ENCODE data around the gene SCFD2.

SCFD2 gene

DNA sequence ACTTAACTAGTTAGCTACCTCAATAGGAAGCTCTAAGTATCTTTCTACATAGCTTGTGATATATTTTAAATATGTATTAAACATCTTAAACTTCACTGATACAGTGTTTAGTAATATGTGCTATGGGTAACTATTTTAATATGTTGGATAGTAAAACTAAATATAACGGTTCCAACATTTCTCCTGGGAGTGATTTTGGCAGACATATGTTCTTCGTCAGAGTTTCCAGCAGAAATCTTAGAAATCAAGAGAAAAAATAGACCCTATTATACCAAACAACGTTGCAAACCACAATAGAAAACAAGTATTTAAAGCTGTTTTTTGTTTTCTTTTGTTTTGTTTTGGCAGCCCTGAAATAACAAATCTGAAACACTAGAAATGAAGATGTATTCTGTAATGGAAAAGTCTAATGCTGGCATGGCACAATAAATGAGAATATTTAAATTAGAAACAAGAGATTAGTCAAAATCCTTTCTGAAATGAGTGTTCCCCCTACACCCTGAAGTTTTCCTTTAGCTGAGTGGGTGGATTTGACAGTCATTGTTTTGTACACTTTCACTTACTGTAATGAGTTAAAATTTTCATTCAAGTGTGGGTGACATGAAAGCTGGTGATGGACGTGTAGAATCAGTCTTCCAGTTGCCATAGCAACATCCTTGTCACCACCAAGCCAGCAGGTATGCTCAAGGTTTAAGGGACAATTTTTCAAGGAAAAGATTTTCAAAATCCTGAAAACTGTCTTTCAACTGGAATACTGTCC lies 233.5 kb downstream of the SCFD2 start:
- DNase-seq, result no peak

DNA sequence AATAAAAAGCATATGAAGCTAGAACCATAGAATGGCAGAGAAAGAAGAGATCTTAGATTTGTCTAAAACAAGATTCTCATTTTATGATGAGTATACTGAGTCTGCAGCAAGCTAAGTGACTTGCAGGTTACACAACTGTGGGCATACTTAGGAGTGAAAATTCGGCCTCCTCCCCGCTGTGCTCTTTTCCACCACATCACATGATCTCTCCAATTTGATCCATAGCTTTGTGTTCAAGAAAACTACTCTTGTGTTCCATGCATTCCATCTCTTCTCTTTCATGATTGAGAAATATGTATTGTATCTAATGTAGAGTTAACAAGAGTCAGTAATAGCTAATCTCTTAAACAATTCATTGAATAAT lies 234.3 kb downstream of the SCFD2 start:
- no peak for DNase-seq

DNA sequence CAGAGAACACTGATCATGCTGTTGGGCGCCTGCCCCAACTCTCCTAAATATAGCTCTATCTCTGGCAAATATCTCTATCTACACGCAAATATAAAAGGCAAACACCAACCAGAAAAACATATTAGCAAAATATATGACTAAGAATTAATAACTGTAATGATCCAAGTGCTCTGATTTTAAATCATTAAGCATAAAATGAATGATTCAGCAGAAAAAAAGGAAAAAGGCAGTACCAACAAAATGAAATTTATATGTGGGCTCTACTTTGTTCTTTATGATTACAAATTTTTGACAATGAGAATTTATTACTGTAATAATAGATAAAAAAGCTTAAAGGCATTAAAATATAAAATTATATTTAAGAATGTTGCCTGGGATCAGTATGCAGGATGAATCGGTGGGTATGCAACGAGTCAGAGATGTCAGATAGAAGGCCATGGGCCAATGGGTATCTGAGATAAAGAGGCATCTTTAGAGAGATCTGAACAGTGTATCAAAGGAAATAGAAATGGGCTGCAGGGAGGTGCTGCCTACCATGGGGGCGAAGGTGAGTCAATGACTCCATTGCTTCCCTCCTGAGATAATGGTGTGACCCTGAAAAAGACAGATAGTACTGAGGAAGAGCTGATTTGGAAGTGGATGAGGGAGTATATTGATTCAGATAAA lies 234.8 kb downstream of the SCFD2 start:
- DNase-seq, result no peak

DNA sequence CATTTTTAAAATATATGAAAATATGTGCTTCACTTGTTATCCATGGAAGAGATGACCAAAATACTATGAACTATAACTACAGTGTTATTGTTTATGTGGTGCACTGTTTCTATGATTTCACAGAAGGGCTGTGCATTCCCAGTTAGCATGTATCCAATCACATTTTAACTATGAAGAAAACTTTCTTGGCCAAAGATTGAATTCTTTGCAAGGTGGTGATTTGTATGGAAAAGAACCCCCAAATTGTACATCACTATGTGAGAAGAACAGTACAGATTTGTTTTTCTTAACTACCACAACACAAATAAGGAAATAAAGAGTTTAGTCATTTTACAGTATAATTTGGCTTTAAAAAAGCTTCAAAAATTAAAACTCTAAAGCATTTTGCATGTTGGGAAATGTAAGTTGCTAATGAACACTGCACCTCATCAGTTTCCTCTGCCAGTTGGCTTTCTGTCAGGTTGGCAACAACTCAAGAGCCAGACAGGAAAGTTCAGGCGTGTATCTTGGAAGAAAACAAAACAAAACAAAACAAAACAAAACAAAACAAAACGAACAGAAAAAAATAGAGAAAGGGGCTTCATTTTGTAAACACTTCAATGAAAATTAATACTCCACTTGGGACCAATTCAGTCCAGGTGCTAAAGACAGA lies 237.0 kb downstream of the SCFD2 start:
- no peak for DNase-seq

DNA sequence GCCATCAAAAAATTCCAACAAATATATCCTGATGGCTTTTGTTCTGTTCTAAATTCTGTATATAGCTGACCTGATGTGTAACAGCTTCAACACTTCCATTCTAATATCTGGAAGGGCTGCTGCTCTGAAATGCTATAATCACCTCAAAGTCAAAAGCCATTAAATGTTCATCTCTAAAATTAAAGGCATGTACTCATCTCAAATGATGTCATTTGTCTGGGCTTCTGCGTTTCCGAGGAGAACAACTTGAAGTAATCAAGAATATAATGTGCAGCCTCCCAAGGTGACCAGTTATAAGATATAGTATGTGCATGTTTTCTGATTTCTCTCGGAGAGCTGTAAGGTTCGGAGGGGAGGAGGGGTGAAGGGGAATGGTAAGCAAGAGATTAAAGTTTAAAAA lies 237.6 kb downstream of the SCFD2 start:
- DNase-seq, result no peak

DNA sequence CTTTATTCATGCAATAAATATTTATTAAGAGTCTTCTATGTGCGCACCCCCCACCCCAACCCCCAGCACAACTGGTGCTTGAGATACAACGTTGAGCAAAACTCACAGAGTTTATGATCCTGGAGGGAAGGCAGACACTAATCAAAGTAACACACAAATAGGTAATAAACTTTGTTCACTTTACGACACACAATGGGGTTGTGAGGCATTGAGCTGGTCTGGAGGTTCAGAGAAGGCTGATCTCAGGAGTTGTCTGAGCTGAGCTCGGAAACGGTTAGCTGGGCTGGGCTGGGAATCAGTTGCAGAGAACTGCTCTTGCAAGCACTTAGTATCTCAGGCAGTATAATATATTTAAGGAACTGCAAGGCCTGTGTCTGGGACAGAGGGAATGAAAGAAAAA lies 238.5 kb downstream of the SCFD2 start:
- DNase-seq, result no peak

DNA sequence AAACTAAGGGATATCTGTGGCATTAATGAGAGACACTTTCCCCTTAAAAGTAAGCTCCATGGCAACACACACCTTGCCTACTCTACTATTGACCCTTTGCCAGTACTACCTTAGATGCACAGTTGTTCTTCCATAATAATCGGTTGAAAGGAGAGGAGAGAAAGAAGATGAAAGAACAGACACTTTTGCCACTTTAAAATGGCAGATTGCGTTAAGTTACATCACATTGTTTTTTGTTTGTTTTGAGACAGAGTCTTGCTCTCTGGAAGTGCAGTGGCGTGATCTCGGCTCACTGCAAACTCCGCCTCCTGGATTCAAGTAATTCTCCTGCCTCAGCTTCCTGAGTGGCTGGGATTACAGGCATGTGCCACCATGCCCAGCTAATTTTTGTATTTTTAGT lies 239.8 kb downstream of the SCFD2 start:
- DNase-seq, result no peak

DNA sequence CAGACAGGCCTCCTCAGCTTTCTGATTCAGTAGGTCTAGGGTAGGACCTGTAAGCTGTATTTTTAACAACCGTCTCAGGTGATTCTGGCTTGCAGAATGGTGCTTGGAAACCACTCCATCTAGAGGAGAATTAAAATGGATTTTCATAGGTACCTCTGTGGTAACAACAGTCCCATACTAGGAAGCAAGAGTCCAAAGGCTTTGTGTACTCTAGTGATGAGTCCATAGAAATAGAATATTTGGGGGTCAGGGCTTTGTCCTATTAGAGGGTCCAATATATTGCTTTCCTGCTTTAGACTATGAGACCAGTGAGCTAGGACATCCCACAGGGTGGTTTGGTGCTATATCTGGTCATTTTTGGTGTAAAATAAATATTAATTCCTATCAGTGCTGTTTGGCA lies 242.0 kb downstream of the SCFD2 start:
- no peak for DNase-seq

DNA sequence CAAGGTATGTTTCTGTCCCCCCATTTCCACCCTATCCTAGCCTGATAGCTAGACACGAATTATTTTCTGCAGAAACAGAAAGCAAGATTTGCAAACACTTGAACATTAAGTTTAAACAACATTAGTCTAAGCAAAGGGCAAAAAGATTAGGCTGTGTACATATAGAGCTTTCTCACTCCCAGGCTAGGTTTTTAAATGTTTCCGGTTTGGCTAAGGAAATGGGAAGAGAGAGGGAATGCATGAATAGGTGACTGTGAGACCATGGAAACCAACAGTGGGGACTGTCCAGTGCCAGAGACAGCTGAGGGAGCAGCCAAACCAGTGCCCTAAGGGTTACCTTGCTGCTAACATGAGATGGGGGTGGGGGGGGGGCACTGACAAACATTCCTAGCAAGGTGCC lies 242.7 kb downstream of the SCFD2 start:
- no peak for DNase-seq

DNA sequence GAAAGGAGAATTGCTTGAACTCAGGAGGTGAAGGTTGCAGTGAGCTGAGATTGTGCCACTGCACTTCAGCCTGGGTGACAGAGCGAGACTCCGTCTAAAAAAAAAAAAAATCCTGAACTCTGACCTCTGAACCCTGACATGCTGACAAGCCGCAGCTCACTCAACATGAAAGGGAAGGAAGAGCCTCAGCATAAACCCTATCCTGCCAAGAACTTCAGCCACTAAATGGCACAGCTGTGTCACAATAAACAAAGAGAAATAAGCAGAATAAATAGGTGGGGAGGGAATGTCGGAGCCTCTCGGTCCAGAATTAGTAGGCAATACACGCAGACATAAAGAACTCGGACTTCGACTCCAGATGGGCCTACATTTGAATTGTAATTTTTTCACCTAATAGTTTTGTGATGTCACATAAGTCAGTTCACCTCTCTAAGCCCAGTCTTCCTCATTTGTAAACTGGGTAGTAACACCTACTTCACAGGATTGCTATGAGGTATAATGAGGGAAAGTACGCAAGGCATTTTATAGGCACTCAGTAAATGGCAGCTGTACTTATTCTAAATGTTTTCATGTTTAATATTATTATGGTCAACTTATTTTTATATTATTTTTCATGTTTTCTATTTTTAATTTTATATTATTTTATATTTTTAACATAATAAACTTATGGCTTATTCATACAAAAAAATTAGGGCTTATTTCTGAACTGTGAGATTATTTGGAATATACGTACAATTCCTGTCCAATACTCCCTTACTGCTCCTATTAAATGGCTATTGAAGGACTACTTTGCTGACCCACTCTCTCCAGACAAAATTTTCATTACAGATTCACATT lies 243.4 kb downstream of the SCFD2 start:
- DNase-seq, result no peak

DNA sequence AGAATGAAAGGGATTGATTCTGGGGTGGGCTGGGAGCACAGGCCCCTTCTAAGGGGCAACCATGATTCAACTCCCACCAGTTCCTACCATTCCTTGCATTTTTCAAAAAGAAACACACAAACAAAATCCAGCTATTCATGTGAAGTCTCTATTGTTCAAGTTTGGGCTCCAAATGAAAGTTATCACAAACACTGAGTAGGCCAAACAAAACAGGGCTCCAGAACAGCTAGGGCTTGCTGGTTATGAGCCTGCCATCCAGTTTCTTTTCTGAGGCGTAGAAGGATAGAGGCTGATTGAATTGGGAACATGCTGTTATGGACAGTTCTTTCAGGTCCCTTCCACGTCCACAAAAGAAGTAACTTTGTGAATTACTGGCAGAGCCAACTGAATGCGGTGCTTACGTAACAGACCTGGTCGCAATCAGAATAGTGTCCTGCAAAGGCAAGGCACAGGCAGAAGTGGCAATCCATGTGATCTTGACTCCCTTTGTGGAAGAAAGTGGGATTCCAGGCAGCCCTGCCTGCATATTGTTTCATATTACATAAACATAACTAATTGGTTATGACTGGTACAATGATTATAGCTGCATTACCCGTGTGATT lies 244.5 kb downstream of the SCFD2 start:
- DNase-seq, result no peak

DNA sequence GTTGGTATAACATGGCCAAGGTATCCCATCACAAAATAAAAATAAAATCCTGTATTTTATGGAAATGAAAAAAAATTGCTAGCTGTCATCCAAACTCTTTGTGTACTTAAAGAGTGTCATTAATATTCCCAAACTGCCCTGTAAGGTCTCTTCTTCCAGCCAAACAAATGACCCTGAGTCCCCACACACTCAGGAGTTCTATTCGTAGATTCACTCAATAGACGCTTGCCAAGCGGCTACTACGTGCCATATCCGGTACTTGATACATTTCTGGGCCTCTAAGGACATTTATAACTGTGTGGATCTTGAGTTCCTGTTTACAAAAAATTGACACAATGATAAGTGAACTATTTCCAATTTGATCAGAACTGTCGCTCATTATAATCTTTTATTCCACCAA lies 245.1 kb downstream of the SCFD2 start:
- no peak for DNase-seq

DNA sequence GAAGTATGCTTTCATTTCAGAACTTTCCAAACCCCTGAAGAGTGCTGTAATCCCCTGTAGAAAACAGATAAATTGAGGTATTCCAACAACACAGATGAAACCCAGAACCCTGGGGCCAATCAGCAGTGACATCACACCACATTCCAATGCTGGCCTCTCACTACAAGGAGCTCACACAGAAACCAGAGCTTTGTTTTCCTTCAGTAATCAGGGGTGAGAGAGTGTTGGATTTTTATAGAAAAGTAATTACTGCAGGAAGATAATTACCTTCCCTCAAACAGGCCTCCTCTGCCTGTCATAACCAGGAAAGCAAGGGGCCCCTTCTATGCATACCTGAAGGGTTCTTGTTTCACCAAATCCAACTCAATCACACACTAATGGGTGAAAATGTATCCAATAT lies 246.2 kb downstream of the SCFD2 start:
- DNase-seq, result no peak

DNA sequence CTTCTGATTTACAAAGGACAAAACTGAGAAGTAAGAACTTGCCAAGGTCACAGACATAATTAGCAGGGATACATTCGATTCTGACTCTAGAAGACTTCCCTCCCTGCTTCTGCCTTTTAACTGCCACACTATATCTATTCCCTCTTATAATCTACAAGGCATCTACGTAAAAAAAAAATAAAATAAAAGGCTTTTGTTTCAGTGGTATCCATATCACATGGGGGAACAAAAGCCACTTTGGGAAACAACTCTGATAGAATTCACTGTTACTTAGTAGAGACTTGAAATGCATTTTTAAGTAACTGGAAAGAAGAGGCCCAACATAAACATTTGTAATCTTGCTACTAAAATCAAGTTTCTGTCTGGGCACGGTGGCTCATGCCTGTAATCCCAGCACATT lies 247.2 kb downstream of the SCFD2 start:
- no peak for DNase-seq

DNA sequence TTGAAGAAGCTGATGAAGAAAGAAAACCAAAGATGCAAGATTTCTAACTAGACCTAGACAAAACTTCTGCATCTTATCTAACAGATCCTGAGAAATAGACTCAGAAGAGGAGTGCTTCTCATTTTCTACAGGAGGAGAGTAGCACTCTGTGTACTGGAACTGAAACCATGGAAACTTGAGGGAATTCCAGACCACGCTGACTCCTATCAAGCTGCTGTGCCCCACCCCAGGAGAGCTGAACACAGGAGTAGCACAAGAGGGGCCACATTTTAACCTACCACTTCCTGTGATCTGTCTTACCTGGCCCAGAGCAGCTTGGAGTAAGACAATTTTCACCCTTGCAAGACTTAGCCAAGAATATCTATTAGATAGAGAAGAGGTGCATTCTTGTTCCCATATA lies 248.9 kb downstream of the SCFD2 start:
- no peak for DNase-seq

DNA sequence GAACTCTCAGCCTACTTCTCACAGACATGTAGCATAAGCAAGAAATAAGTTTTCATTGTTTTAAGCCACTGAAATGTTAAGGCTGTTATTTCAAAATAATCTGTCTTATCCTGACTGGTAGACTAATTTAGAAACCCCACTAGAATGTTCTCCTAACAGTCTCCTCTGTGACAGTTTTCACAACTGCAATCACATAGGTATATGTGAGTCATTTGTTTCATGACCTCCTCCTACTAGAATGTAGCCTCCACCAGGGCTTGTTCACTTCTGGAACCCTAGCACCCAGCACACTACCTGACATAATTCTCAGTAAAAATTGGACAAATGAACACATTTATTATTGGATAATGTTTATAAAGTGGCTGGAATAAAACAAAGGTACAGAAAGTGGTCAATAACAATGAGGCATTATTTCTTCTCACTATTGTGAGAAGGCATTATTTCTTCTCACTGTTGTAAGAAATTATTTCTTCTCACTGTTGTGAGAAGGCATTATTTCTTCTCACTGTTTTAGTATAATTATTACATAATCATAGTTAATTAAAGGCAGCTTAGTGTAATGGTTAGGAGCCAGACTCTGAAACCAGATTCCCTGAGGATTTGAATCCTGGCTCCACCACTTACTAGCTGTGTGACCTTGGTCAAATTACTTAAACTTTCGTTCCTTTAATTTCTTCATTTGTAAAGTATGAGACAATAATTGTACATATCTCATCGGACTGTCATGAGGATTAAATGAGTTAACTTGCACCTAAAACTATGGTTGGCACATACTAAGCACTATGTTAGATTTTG lies 252.2 kb downstream of the SCFD2 start:
- DNase-seq, result no peak

DNA sequence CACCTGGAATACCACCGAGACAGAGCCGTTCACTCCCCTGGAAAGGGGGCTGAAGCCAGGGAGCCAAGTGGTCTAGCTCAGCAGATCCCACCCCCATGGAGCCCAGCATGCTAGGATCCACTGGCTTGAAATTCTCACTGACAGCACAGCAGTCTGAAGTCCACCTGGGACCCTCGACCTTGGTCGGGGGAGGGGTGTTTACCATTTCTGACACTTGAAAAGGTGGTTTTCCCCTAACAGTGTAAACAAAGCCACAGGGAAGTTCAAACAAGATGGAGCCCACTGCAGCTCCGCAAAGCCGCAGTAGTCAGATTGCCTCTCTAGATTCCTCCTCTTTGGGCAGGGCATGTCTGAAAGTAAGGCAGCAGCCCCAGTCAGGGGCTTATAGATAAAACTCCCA lies 260.5 kb downstream of the SCFD2 start:
- DNase-seq, result no peak

DNA sequence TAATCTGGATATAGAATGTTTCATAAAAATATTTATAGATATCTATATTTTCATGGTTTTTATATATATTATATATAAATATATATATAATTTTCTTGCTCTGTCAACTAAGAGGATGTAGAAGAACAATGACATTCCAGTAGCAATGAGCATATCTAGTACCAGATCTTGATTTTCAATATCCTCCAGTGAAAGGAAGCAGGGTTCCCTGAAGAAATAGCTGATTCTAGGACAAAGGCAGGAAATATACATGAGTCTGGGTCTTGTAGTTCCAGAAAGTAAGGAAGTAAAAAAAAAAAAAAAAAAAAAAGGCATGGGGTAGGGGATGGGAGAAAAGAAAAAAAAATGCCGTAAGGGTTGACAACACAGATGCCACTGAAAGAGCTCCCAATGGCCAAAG lies 262.4 kb downstream of the SCFD2 start:
- no peak for DNase-seq

DNA sequence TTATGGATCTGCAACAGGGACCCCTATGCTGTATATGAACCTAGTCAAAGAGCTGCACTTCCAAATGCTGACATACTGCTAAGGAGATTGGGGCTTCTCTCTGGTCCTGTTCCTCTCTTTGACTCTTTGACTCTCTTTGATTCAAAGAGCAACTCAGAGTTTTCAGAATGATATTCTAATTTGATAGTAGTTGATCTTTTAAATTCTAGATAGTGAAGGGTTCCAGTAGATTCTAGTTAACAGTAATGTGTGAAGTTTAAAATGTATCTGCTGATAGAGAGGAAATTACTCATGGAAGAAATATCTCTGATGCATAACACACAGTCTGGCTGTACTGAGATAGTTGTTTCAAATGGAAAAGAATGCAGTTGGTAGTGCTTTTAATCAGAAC lies 264.7 kb downstream of the SCFD2 start:
- no peak for DNase-seq

DNA sequence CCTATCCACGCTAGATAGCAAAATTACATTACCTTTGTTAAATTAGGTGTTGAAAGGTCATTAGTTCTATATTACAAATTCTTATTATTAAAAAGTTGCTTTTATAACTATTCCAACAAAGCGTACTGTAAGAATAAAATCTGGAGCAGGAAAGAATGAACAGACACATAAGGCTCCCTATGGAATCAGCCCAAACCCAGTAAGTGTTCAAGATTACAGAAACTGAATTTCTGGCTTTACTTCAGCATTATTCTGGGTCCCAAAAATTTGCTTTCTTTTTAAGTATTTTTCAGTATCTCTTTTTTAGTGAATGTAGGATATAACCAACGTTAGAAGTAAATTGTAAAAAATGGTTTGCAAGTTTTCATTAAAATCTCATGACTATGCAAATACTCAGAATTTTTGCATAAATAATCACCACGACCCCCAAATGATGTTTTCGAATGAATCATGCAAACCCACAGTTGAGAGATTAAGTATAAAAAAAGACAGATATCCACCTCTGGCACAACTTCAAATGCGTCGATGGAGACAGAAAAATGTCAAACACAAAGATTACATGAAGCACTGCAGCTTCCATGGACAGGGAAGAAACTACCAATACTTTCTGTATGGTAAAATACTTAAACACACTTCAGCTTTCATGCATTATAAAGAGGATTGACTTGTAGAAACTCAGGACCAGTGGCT lies 265.2 kb downstream of the SCFD2 start:
- no peak for DNase-seq

DNA sequence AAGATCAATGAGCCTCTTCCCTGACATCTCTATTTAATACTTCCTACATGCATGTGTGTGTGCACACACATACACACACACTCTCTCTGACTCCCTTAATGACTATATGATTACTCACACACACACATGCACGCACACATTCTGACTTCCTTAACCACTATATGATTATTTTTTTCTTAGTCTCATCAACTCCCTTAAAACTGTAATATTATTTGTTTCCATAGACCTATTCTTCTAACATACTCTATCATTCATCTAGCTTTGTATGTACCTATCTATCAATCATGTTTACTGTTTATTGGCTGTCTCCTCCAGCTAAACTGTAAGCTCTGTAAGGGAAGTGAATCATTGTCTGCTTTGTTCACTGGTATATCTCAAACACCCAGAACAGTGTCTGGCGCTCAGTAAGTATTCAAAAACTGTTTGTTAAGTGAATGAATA lies 267.2 kb downstream of the SCFD2 start:
- no peak for DNase-seq

DNA sequence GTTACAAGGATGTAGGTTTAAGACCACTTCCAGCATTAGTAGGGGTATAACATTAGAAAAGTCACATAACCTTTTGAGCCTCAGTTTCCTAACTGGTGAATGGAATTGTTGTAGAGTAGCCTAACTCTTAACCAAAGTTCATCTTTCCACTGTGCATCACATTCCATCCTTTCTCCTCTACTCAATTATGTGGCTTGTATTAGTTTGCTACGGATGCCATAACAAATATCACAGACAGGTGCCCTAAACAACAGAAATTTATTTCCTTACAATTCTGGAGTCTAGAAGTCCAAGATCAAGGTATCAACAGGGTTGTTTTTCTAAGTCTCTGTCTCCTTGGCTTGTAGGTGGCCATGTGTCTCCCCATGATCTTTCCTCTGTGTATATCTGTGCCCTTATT lies 271.8 kb downstream of the SCFD2 start:
- no peak for DNase-seq
